ENCODE measurements around the gene ATAD2B.

ATAD2B gene

DNA sequence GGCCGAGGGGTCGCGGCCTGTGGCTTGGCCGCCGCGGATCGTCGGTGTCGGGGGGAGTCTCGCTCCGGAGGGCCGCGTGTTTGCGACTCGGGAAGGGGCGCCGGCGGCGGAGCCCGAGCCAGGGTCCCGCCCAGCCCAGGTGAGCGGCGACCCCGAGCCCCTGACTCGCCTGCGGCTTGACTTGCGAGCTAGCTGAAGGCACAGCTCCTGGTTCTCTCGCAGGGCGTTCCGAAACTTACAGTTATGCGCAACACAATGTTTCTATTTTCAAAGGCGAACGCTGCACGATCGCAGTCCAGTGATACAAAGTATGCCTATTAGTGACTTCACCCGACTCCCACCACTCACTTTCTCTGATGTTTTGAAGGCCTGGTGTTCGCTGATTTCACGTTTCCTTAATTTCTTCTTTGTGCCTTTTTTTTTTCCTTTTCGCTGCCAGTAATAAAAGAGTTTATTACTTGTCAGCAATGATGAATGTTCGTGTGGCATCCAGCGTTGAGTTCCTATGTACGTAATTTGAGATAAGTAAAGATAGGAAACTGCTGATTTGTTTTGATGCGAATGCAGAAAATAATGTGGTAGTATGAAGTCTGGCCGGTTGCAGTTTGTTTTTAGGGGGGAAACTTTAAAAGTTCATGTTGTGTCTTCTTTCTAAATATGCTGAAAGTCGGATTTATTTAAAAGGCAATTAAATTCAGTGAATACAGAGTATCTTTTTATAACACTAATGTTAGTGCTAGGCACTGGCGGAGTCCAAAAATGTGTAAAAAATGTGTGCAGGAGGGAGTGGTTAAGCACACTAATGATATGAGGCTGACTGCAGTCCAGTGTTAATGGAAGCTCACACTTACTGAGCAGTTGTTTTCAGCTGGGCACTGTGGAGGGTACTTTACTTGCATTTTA lies 14.0 kb upstream of the ATAD2B start:
- no peaks in the 10 kb centered on the region for H3K4me1 ChIP-seq (ENCODE audit: insufficient read depth, poor library complexity, severe bottlenecking)
- peak overlapping the region; percentile 94 for H3K4me3 ChIP-seq (ENCODE audit: severe bottlenecking)
- H3K36me3 ChIP-seq (ENCODE audit: low read depth), result no peaks in the 10 kb centered on the region
- DNase-seq (ENCODE audit: low spot score) (no peak), ATAC-seq (ENCODE audit: low read depth) (peak; percentile 50)
- H3K9me3 ChIP-seq (ENCODE audit: severe bottlenecking), result no peaks in the 10 kb centered on the region
- H3K27me3 ChIP-seq (ENCODE audit: insufficient read depth, poor library complexity, severe bottlenecking), result no peaks in the 10 kb centered on the region
- TF ChIP-seq, protein P1, sequence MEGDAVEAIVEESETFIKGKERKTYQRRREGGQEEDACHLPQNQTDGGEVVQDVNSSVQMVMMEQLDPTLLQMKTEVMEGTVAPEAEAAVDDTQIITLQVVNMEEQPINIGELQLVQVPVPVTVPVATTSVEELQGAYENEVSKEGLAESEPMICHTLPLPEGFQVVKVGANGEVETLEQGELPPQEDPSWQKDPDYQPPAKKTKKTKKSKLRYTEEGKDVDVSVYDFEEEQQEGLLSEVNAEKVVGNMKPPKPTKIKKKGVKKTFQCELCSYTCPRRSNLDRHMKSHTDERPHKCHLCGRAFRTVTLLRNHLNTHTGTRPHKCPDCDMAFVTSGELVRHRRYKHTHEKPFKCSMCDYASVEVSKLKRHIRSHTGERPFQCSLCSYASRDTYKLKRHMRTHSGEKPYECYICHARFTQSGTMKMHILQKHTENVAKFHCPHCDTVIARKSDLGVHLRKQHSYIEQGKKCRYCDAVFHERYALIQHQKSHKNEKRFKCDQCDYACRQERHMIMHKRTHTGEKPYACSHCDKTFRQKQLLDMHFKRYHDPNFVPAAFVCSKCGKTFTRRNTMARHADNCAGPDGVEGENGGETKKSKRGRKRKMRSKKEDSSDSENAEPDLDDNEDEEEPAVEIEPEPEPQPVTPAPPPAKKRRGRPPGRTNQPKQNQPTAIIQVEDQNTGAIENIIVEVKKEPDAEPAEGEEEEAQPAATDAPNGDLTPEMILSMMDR (IDR thresholded peaks at IDR 0.05; ENCODE audit: poor library complexity, severe bottlenecking), result no peak
- H3K27ac ChIP-seq (ENCODE audit: poor library complexity, severe bottlenecking), result peak overlapping the region; percentile 68

DNA sequence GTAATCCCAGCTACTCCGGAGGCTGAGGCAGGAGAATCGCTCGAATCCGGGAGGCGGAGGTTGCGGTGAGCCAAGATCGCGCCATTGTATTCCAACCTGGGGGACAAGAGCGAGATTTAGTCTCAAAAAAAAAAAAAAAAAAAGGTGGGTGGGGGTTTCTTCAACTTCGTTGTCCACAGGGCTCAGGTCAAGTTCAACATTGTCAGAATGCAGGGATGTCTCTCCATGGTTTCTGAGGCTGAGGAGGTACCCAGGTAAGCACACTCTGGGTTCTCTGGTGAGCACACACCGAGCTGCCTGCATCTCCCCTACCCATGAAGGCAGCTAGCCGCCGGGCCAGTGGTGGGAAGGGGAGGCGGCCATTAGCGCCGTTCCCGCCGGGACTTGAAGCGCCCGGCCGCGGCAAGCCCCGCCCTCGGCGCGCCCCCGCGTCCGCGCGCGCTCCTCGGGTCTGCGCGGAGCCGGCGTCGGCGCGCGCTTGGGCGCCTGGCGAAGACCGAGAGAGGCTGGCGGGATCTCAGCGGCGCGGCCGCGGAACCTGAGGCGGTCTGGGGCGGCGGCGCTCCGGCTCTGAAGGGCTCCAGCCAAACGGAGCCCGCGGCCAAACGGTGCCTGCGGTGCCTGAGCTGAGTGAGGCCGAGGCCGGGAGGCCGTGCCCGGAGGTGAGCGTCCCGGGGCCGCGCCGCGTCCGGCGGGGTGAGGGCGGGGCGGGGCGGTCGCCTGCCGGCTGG lies 13.2 kb upstream of the ATAD2B start, which contains the start of gene UBXN2A:
TSS of gene UBXN2A (plus strand) at position 477 of the 731 bp plus-strand sequence. CDS start 17,852 bp downstream, outside the sequence.
- Histone ChIP-seq H3K27me3 (ENCODE audit: insufficient read depth, poor library complexity, severe bottlenecking) (no peaks in the 10 kb centered on the region), H3K4me3 (ENCODE audit: severe bottlenecking) (peak within 1 kb of the TSS; percentile 94), H3K9me3 (ENCODE audit: severe bottlenecking) (no peaks in the 10 kb centered on the region), H3K4me1 (ENCODE audit: insufficient read depth, poor library complexity, severe bottlenecking) (no peaks in the 10 kb centered on the region), H3K36me3 (ENCODE audit: low read depth) (no peaks in the 10 kb centered on the region), H3K27ac (ENCODE audit: poor library complexity, severe bottlenecking) (peak within 1 kb of the TSS; percentile 68)
- TF ChIP-seq, protein P1 (IDR thresholded peaks at IDR 0.05; ENCODE audit: poor library complexity, severe bottlenecking), result no peak
- peak; percentile 79 for ATAC-seq (ENCODE audit: low read depth)
- peak; percentile 55 for DNase-seq (ENCODE audit: low spot score)

DNA sequence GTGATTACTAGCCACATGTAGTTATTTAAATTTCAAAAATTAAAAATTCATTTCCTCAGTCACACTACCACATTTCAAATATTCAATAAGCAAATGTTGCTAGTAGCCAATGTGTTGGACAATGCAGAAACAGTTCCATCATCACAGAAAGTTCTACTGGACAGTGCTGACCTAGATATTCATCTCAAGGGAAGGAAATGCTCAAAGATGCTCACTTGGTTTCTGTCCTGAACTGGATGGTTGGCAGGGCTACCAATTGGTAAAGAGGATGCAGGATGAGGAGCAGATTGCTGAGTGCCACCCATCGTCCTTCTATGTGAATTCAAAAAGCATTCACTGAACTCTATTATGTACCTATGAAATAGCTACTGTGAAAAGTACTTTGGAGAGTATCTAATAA lies 7.3 kb upstream of the ATAD2B start:
- Histone ChIP-seq H3K9me3 (ENCODE audit: severe bottlenecking) (no peaks in the 10 kb centered on the region), H3K4me3 (ENCODE audit: severe bottlenecking) (no peak overlapping the region), H3K4me1 (ENCODE audit: insufficient read depth, poor library complexity, severe bottlenecking) (no peaks in the 10 kb centered on the region), H3K27me3 (ENCODE audit: insufficient read depth, poor library complexity, severe bottlenecking) (no peaks in the 10 kb centered on the region), H3K27ac (ENCODE audit: poor library complexity, severe bottlenecking) (no peak overlapping the region), H3K36me3 (ENCODE audit: low read depth) (no peaks in the 10 kb centered on the region)
- no peak for DNase-seq (ENCODE audit: low spot score)
- no peak for ATAC-seq (ENCODE audit: low read depth)
- TF ChIP-seq, protein P1 (IDR thresholded peaks at IDR 0.05; ENCODE audit: poor library complexity, severe bottlenecking), result no peak

DNA sequence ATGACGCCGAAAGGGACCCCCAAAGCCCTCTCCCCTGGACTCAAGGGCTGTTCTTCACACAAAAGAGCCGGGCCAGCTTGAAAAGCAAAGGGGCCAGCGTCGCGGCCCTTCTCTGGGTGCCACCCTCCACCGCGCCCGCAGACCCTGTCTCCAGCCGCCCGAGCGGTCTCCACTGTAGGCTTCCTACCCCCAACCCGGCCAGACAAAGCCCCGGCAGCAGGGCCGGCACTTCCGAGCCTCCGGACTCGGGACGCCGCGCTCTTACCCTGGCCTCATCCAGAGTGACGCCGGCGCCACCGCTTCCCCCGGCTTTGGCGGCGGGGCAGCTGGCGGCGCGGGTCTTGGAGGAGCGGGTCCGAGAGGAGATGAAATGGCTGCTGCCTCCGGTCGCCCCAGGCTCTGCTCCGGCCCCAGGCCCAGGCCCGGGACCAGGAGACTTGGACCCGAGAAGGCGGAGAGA lies 603 bp downstream of the ATAD2B start:
- ATAC-seq (ENCODE audit: low read depth), result peak; percentile 38
- TF ChIP-seq, protein P1 (IDR thresholded peaks at IDR 0.05; ENCODE audit: poor library complexity, severe bottlenecking), result no peak
- DNase-seq (ENCODE audit: low spot score), result peak; percentile 58
- H3K4me3 ChIP-seq (ENCODE audit: severe bottlenecking), result peak overlapping the region; percentile 80
- H3K36me3 ChIP-seq (ENCODE audit: low read depth), result no peaks in the 10 kb centered on the region
- peaks cover 7% of the 10 kb centered on the region for H3K4me1 ChIP-seq (ENCODE audit: insufficient read depth, poor library complexity, severe bottlenecking)
- no peaks in the 10 kb centered on the region for H3K9me3 ChIP-seq (ENCODE audit: severe bottlenecking)
- H3K27me3 ChIP-seq (ENCODE audit: insufficient read depth, poor library complexity, severe bottlenecking), result no peaks in the 10 kb centered on the region
- H3K27ac ChIP-seq (ENCODE audit: poor library complexity, severe bottlenecking), result peak overlapping the region; percentile 73
